NCI-H1930 (cell line): Measurements from ENCODE around the gene WASF2.
A peak's percentile ranks its signal among the peaks of the same experiment; 100 is the strongest.
"Not testable (repeated sequence)": the region's sequence is repeated elsewhere in the genome, so short reads cannot be mapped to it uniquely, and the experiment has no call there.

ENCODE experiments used
- DNase-seq, 2 experiments: peaks; one replicate each; lab custom pipeline; 2025; lab: John Stamatoyannopoulos, UW

Gene WASF2

DNA sequence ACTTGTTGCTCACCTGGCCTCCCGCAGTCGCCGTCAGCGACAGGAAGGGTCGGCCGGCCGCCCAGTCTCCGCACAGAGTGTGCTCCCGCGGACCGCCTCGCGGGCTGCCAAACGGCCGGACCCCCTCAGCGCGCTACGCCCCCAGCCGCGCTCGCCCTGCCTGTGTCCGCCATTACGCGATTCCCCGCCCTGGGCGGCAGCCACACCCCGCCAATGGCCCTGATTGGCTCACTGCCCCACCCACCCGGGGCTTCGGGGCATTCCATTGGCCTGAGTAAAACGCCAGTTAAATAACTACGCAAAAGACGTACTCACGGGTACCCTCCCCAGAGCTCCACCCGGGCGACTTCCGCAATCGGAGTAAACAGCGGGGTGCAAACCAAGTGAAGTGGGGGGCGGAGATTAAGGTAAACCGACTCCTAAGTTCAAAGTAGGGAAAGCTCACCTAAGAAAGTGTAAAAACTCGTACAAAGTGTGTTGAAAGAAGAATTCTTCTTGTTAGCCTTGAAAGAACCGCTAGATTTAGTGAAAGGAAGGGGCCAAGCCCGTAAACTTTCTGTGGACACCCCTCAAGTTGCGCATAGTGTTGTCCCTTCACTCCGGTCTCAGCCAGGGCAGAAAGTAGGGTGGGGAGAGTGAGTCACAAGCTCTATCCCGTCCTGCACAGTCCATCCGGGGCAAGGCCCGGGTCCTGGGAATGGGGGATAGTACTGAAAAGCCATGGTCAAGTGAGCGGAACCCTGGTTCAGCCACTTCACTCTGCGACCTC is at the start of gene WASF2:
TSS of gene WASF2 (minus strand) at position 195 of the 769 bp plus-strand sequence. CDS start 61,277 bp downstream, outside the sequence.
- DNase-seq, result peak; percentile 93 to 96

DNA sequence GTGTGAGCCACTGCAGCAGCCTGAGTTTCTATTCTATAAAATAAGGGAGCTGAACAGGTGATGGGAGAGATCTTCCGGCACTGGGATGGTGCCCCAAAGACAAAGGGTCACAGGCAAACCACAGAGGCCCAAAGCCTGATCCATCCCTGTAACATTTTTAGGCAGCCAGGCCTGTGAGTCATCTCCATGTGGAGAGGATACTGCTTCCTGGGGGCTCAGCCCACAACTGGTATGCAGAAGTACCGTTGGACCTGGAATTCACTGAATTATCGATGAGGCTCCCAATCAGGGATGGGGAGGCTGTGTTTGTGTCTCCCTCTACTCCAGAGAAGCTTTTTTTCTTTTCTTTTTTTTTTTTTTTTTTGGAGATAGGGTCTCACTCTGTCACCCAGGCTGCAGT is 48.8 kb upstream of the WASF2 start:
- no peak for DNase-seq

GRCh38 chr1:27538305-27538676 is 48.3 kb upstream of the WASF2 start:
- not testable (repeated sequence) for DNase-seq

DNA sequence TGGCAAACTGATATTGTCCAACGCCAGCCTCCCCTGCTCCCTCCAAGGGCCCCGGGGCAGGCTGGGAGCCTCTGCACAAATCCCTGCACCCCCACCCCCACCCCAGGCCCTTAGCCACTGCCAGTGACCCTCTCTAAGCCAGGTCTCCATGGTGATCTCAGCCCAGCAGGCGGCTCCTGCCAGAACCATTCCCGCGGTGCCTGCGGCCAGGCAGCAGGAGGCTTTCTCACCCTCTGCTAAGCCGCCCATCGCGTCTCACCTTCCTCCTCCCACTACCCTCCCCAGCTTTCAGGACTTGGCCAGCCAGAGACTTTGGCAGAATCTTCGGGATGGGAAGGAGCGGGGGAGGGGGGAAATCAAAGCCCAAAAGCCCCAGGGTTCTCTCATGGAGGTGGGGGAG is 46.8 kb upstream of the WASF2 start:
- no peak for DNase-seq

GRCh38 chr1:27536010-27536757 is 46.2 kb upstream of the WASF2 start:
- DNase-seq, result no peak

DNA sequence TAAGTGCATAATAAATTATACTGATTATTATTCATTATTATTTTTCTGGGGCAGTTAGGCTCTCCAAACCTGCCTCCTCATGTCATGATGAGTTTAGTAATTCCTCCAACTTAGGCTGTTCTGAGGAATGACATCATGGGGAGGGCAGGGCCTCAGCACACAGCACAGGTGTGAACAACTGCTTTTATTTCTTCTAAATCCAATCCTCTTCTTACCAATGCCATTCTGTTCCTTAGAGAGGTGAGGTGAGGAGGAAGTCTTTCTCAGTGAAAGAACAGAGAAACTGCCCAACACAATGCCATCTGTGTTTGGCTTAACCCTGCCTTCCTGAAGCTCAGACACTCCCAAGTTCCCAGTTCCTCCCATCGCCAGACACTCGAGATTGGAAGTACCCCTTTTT is 45.4 kb upstream of the WASF2 start:
- no peak for DNase-seq

DNA sequence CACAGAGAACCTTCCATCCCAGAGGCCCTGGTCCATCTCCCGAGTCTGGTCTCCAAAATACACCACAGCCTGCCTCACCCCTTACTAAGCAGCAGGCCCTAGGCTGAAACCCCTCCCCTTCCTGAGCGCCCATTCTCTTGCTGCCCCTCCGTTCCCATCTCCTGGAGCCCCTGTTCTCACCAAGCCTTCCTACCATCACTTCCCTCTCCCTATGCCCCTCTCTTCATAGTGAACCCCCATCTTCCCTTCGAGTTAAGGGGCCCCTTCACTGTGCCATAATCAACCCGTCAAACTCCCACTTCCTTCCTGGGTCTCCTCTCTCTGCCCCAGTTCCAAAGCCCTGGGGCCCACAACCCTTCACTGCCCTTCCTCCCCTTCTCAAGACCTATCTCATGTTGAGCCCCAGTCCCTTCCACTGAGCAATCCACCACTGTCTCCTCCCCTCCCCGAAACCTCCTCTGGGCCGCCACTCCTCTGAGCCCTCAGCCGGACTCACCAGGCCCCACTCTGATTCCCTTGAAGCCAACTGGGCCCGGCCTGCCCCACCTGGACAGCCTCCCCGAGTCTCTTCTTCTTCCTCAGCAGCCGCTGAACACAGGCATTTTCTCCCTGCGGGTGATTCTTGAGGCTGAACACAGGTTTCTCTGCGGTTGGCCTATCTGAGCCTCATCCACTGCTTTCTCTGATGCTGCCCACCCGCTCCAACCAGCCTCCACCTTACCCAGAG is 42.2 kb upstream of the WASF2 start:
- DNase-seq, result no peak

DNA sequence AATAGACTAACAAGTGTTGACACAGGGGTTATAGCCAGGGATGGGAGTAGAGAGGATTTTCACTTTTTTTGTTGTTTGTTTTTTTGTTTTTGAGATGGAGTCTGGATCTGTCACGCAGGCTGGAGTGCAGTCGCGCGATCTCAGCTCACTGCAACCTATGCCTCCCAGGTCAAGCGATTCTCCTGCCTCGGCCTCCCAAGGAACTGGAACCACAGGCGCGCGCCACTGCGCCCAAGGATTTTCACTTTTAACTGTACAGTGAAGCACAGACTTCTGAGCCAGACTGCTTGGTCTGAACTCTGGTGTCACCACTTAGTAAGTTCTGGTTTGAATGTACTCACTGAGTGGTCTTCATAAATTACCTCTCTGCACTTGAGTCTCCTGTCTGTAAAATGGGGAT is 40.2 kb upstream of the WASF2 start:
- no peak for DNase-seq

DNA sequence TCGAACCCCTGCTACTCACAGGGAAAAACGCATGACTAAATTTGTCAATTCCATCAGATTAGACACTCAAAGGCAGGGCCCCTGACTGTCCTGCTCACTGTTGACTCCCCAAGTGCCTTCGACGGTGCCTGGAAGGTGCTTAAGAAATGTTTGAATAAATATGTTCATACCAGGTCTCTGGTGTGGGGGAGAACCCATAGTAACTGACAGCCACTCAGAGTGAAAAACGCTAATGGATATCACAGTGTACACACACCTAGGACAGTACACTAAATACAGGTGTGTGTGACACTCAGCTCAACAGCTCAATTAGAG is 39.7 kb upstream of the WASF2 start:
- no peak for DNase-seq

GRCh38 chr1:27528818-27529703 is 39.1 kb upstream of the WASF2 start:
- no peak for DNase-seq

DNA sequence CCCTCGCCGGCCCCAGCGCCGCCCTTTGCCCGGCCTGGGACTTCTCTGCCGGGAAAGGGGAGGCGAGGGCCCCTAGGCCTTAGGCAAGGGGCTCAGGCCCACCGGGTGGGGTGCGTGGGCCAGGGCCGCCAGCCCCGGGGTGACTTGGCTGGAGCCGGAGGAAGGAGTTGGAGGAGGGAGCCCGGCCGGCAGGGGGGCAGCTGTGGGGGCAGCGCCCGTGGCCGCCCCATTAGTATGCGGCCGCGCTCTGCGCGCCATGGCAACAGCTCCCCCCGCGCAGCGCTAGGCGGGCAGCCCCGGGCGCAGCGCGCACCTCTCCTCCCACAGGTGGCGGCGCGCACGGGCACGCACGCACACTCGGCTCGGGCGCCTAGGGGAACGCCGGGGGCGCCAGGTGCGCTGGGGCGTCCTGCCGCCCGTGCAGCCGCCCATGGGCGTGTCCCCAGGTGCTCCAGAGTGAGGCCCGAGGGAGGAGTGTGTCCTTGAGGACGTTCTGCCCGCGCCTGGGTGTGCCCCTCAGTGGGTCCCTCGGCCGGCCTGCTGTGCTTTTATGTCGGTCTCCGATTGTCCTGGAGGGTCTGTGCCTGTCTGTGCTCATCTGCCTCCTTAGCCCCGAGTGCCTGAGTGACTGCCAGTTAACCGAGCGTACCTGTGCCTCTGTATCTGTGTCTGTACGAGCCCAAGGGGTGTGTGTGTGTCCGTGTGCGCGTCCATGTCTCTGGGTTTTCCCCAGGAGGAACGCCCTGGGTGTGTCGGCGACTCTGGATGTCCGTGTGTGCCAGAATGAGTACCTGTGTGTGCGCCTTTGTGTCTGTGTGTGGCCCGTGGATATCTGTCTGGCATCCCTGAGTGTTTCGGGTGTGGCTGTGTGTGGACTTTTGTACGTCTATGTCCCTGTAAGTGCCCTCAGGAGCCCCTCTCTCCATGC is 38.2 kb upstream of the WASF2 start:
- DNase-seq, result peak; percentile 84 to 85

GRCh38 chr1:27527223-27527889 is 37.4 kb upstream of the WASF2 start:
- peak; percentile 88 to 89 for DNase-seq

- no peak for DNase-seq
Observed at GRCh38 chr1:27526569-27527222, 36.7 kb upstream of the WASF2 start.

DNA sequence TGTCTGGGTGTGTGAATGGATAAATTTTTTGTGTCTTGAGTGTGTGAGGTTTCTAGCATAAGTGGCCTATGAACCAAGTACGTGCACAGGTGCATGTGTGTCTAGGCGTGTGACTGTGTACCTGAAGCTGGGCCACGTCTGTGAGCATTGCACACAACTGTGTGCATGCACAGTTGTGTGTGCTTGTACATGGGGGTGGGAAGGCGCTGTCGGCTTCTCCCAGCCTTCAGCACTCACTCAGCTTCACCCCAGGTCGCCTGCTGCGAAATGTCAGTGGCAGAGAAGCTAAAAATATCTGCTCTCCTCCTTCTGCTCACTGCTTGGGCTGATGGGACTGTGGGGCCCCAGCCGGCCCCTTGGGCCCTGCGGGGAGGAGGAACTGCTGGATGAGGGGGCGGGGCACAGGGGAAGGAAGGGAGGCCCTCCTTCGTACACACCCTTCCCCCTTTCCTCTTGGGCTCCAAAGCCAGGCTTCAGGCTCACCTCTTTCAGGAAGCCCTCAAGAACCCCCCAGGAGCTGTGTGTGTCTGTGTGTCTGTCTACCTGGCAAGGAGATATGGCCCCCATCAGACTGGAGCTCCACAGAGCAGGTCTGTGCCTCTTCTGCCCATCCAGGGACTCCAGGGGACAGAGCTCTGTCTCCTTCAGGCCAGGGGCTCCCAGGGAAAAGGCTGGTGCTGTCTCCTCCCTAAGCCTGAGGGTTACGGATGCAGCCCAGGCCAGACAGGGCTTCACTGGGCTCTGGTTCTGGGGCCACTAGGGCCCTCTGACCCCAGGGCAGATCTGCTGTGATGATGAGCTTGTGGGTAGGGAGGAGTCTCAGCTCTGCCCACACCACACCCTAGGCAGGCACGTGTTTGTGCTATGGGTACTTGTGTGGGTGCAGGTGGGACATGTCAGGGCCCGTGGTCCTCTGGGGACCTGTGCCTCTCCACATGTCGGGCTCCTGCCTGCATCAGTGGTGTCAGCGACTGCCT is 35.6 kb upstream of the WASF2 start:
- DNase-seq, result peak in 1 of 2 experiments; percentile 30

- DNase-seq, result no peak
Observed at GRCh38 chr1:27523337-27524020, 33.5 kb upstream of the WASF2 start.

GRCh38 chr1:27522432-27523336 is 32.7 kb upstream of the WASF2 start:
- DNase-seq, result peak; percentile 9 to 30
